Hepatocyte (in vitro differentiated cells): Measurements from ENCODE around the gene SHANK3.

Experiments used
- CTCF ChIP-seq: fragments of 200-600 bp; sonication (generic); IDR thresholded peaks from 2 replicates; pipeline ENCODE4 v1.5.1; 2016; ENCODE audit warnings: antibody characterized with exemption, mild to moderate bottlenecking; ENCODE audit not compliant: poor library complexity
- EZH2 ChIP-seq: fragments of 200-600 bp; sonication (generic); IDR thresholded peaks from 2 replicates; pipeline ENCODE4 v1.6.1; 2016; ENCODE audit warnings: antibody characterized with exemption, mild to moderate bottlenecking, borderline replicate concordance

GRCh38 chr22:50714150-50714549 lies 41.5 kb downstream of the SHANK3 start:
- no peak for TF ChIP-seq CTCF
- no peak for TF ChIP-seq EZH2
